AG04450 (cell line): Measurements from ENCODE around the gene USP10. TPM values are rescaled to one million over a fixed set of nuclear protein-coding genes. Genes with fewer than 3 reads are reported as not detected.
"Not testable (repeated sequence)": the region's sequence is repeated elsewhere in the genome, so short reads cannot be mapped to it uniquely, and the experiment has no call there.

Experiments used
- CTCF ChIA-PET: fragments of 300-600, 350-600 bp; formaldehyde crosslinking; extraction: SDS; loops from one replicate; lab custom pipeline; 2022; ENCODE audit warnings: antibody characterized with exemption, inconsistent platforms; lab: Charles Lee
- POLR2A ChIA-PET: fragments of 350-600 bp; formaldehyde crosslinking; extraction: SDS; loops from one replicate; lab custom pipeline; 2021; ENCODE audit warnings: antibody characterized with exemption, inconsistent platforms; lab: Yijun Ruan, JAX
- DNase-seq: peaks from one replicate; pipeline ENCODE4 v3.0.0-alpha.2; 2011; ENCODE audit warnings: low read depth, low spot score
- H3K27ac ChIP-seq: one replicate; pipeline ENCODE4 v1.5.1; 2012; ENCODE audit warnings: low read depth, low read length, control low read depth
- H3K27me3 ChIP-seq: one replicate; pipeline ENCODE4 v1.6.0; 2012; ENCODE audit warnings: low read length; ENCODE audit not compliant: control insufficient read depth, insufficient read depth
- H3K4me3 ChIP-seq: 2 replicates; pipeline ENCODE4 v1.5.1; 2011; ENCODE audit warnings: mild to moderate bottlenecking, low read depth, low read length, control low read depth
- H3K9me3 ChIP-seq: 2 replicates; pipeline ENCODE4 v1.5.1; 2012; ENCODE audit warnings: low read length; ENCODE audit not compliant: control insufficient read depth, insufficient read depth
- CTCF ChIP-seq: IDR thresholded peaks from 2 replicates; pipeline ENCODE4 v1.5.1; 2011; ENCODE audit warnings: low read depth, low read length, control low read depth, inconsistent platforms
- polyA plus RNA-seq: library from polyadenylated mRNA; depleted of rRNA; stranded (reverse); fragments of >200 nt; gene quantifications from 2 replicates; pipeline ENCODE4 v1.2.3, GENCODE V29; 2011

USP10 gene
- polyA plus RNA-seq, 1 experiment, result 54.9 TPM

GRCh38 chr16:84729716-84730320 lies 30.0 kb downstream of the USP10 start:
- TF ChIP-seq CTCF, result no peak
- H3K27me3 ChIP-seq, result no peaks in the 10 kb centered on the region
- no peaks in the 10 kb centered on the region for H3K9me3 ChIP-seq
- POLR2A ChIA-PET, result interaction anchor here (0.6 to 1.5 kb wide), 2 partner anchors 10 to 32 kb away, joined by 3 read pairs; no protein-coding TSS in a partner anchor
- peak overlapping the region; percentile 47 for H3K4me3 ChIP-seq
- DNase-seq, result no peak
- CTCF ChIA-PET, result interaction anchor here (0.5 to 2.3 kb wide), 8 partner anchors 9 to 241 kb away, joined by 3 to 23 read pairs (median 7); no protein-coding TSS in a partner anchor
- H3K27ac ChIP-seq, result peak overlapping the region; percentile 86

- Histone ChIP-seq H3K9me3 (no peaks in the 10 kb centered on the region), H3K27ac (no peak overlapping the region), H3K4me3 (peak overlapping the region; percentile 47), H3K27me3 (no peaks in the 10 kb centered on the region)
- POLR2A ChIA-PET, result interaction anchor here (0.6 to 1.5 kb wide), 3 partner anchors 9 to 275 kb away, joined by 3 to 5 read pairs (median 4); no protein-coding TSS in a partner anchor
- CTCF ChIA-PET, result interaction anchor here (0.6 to 2.3 kb wide), 5 partner anchors 8 to 220 kb away, joined by 3 to 23 read pairs (median 8); no protein-coding TSS in a partner anchor
- no peak for TF ChIP-seq CTCF
- DNase-seq, result peak; percentile 83
Measured at GRCh38 chr16:84730406-84731106, 30.8 kb downstream of the USP10 start.

- H3K9me3 ChIP-seq, DNase-seq, H3K4me3 ChIP-seq, H3K27ac ChIP-seq, H3K27me3 ChIP-seq, POLR2A ChIA-PET: not testable (repeated sequence)
- CTCF ChIA-PET, result interaction anchor here (1.1 to 2.0 kb wide), 3 partner anchors 60 to 220 kb away, joined by 3 to 14 read pairs (median 8); no protein-coding TSS in a partner anchor
Measured at GRCh38 chr16:84732332-84732673, 32.5 kb downstream of the USP10 start.

GRCh38 chr16:84732674-84733352 lies 33.0 kb downstream of the USP10 start:
- ChIA-PET POLR2A (no interaction called here), CTCF (interaction anchor here (1.0 to 2.0 kb wide), 4 partner anchors 60 to 238 kb away, joined by 3 to 14 read pairs (median 6); no protein-coding TSS in a partner anchor)
- Histone ChIP-seq H3K27ac (no peak overlapping the region), H3K27me3 (no peaks in the 10 kb centered on the region), H3K9me3 (no peaks in the 10 kb centered on the region), H3K4me3 (no peak overlapping the region)
- DNase-seq, result no peak
- no peak for TF ChIP-seq CTCF

GRCh38 chr16:84735849-84736586 lies 36.2 kb downstream of the USP10 start:
- Histone ChIP-seq H3K4me3 (no peak overlapping the region), H3K27me3 (no peaks in the 10 kb centered on the region), H3K27ac (no peak overlapping the region), H3K9me3 (no peaks in the 10 kb centered on the region)
- TF ChIP-seq CTCF, result peak; percentile 3; the same call in 1 of the 2 replicates
- ChIA-PET CTCF (interaction anchor here (0.6 to 8.2 kb wide), 5 partner anchors 10 to 235 kb away, joined by 3 to 99 read pairs (median 8); no protein-coding TSS in a partner anchor), POLR2A (no interaction called here)
- DNase-seq, result no peak
